GM19452 (cell line): ENCODE data around the gene OR2A2.
A peak's percentile ranks its signal among the peaks of the same experiment; 100 is the strongest.
"Not testable (repeated sequence)": the region's sequence is repeated elsewhere in the genome, so short reads cannot be mapped to it uniquely, and the experiment has no call there.

ENCODE experiments used
- ATAC-seq: cut with Tn5 transposase; IDR thresholded peaks from one replicate; pipeline ENCODE4 v1.9.1; 2021; ENCODE audit not compliant: unreplicated experiment

The OR2A2 gene

GRCh38 chr7:144109283-144109682 lies at the start of gene OR2A2:
TSS of gene OR2A2 (plus strand) at chr7:144109583. CDS start at chr7:144109583, 0 bp downstream.
- ATAC-seq, result no peak

DNA sequence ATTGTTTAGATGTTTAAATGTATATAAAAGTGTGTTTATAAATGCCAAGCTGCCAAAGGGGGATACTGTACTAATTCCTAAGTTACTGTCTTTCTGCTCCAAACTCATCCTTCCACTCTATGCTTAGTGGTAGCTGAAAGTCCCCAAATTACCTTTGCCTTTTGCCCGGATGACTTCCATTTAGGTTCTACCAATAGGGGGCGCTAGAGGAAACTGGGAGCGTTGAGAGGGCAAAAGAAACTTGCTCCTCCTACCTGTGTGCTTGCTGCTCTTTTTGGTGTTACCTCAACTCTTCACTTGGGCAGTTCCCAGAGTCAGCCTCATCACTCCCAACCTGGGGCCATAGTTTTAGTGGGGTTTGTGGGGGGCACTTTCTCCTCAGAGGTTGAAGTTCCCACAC lies 45.7 kb upstream of the OR2A2 start:
- no peak for ATAC-seq

- no peak for ATAC-seq
These were observed 39.9 kb upstream of the OR2A2 start, which contains the start of gene OR2A25 for GRCh38 chr7:144069511-144069910. TSS of gene OR2A25 (plus strand) at chr7:144069811. CDS start at chr7:144074220, 4,409 bp downstream.

GRCh38 chr7:144069953-144070352 lies 39.4 kb upstream of the OR2A2 start:
- no peak for ATAC-seq

- no peak for ATAC-seq
These were observed 35.0 kb upstream of the OR2A2 start for GRCh38 chr7:144074374-144074773.

- ATAC-seq, result no peak
These were observed 23.4 kb upstream of the OR2A2 start, which contains the start of gene OR2A12 for GRCh38 chr7:144085978-144086377. TSS of gene OR2A12 (plus strand) at chr7:144086278. CDS start at chr7:144095108, 8,830 bp downstream.

- no peak for ATAC-seq
These were observed 22.7 kb upstream of the OR2A2 start for GRCh38 chr7:144086730-144087129.

DNA sequence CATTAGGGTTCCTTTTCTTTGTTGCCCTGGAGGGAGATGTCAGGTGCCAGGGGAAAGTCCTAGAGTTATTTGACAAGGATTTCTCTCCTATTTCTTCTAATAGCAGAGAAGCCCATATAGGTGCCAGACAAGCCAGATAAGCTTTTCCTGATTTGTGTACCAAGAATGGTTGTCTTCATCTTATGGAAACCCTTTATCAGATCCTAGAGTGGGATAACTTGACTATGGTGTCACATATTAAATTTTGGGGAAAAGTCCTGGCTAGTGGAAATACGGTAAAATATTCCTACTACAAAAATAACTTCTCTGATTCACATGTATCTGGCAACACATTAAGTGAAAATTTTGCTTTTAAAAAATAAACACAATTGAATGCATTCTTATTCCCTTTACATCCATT lies 22.2 kb upstream of the OR2A2 start:
- ATAC-seq, result no peak

- ATAC-seq, result no peak
These were observed 18.7 kb upstream of the OR2A2 start for GRCh38 chr7:144090667-144091066.

- ATAC-seq, result no peak
These were observed 10.6 kb upstream of the OR2A2 start for GRCh38 chr7:144098776-144099175.

DNA sequence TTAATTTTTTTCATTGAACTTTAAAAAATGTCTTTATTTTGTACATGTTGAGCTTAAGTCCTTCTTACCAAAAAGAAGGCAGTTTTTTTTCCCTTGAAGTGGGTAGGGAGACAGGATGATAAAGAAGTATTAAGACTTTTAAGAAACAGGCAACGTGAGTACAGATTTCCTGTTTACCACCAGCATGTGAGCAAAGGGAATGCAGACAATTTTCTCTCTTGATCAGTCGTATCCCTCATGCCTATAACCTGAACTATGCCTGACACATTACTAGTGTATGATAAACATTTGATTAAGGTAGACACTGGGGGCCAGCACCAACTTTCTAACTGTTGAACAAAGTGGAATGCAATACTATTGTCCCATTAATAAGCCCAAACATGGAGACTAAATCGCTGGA lies 8.8 kb upstream of the OR2A2 start:
- ATAC-seq, result no peak

GRCh38 chr7:144102041-144102440 lies 7.3 kb upstream of the OR2A2 start:
- ATAC-seq, result no peak

DNA sequence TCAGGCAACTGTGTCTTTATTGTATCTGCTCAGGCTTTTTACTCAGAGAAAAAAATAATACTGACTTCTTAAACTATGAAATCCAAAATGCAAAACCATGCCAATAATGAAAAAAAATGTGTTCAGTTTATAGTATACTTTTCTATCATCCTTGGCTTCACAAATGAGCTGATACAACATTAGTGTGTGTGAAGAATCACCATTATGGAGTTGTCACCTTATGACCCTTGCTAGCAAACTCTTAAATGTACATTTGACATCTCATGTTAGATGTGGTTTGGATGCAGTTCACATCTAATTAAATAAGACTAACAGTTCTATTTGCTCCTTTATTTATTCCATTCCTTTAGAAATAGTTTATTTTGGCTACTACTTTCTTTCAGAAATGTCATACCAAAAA lies 4.2 kb upstream of the OR2A2 start:
- ATAC-seq, result no peak

DNA sequence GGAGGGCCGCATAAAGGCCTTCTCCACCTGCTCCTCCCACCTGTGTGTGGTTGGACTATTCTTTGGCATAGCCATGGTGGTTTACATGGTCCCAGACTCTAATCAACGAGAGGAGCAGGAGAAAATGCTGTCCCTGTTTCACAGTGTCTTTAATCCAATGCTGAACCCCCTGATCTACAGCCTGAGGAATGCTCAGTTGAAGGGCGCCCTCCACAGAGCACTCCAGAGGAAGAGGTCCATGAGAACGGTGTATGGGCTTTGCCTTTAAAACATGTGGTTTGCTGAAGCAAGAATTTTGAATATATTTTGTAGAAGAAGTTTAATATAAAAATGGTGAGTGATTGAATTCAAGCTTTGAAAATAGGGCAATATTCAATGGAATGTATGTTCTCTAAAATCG lies 889 bp downstream of the OR2A2 start:
- no peak for ATAC-seq

DNA sequence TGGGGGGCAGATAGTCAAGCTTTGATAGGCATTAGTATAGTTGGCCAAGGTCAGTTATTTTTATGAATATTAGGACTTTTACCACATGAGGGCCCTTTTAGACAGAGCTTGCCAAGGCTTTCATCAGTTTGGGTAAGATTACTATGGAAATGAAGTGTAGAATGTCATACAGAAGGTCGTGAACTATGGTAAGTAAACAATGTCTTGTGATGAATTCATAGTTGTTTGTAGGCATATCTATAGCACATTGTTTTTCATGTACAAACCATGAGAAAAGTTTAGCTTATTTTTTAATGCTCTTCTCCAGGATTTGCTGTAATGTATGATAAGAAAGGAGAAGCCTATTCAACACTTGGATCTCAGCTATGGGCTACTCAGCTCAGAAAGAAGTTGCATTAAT lies 4.3 kb downstream of the OR2A2 start:
- no peak for ATAC-seq

DNA sequence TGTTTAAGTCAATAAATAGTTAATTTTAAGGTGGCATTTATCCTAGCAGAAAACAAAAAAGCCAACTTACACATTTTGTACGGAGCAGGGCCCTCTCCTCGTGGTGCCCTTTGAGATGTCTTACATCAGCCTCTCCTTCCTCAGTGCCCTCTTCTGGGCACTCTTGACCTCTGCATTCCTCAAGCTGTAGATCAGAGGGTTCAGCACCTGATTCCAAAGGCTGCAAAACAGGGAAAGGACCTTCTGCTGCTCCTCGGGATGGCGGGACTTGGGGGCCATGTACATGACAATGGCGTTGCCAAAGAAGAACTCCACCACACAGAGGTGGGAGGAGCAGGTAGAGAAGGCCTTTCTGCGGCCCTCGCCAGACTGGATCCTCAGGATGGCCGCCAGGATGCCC lies 9.0 kb downstream of the OR2A2 start:
- no peak for ATAC-seq

GRCh38 chr7:144122876-144123275 lies 13.5 kb downstream of the OR2A2 start, which contains the start of gene OR2A14:
TSS of gene OR2A14 (plus strand) at chr7:144123176. CDS start at chr7:144129113, 5,937 bp downstream.
- no peak for ATAC-seq

DNA sequence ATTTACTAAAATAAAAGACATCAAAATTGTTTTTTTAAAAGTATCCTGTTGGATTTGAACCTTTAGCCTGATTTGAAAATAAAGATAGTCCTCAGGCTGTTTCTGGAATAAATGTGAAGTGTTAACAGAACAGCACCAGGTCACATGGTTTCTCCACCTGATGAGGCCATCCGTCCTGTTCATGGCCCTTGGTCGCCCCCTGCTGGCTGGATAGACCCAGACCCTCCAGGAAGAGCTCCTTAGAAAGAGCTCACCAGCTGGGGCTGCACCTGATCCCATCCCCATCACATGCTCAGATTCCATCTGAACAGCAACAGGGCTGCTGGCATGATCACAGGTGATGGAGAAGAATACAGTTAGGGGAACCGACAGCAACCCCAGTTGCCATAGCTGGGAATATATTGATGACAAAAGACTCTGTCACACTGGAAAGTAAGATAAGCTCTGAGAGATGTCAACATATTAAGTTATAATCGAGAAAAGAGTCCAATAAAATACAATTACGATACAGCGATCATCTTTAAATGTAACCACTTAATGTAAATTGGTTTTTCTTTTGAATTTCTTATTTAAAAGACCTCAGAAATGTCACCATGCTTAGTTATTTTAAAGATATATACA lies 18.4 kb downstream of the OR2A2 start:
- peak; percentile 99 for ATAC-seq

GRCh38 chr7:144129601-144130000 lies 20.2 kb downstream of the OR2A2 start:
- not testable (repeated sequence) for ATAC-seq

DNA sequence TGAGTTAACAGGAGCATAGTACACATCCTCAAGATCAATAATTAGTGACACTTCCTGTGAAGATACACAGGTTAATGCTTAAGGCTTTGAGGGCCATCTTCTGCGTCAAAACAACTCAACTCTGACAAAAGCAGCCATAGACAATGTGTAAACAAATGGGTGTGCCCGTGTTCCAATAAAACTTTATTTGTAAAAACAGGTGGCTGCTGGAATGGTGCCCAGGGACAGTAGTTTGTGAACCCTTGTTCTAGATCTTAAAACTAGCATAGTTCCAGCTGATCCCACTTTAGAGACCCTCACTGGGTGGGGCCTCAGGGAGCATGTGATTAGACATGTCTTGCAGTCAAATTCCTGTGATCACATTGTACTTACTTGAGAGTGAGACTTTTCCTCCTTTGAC lies 21.3 kb downstream of the OR2A2 start:
- no peak for ATAC-seq

DNA sequence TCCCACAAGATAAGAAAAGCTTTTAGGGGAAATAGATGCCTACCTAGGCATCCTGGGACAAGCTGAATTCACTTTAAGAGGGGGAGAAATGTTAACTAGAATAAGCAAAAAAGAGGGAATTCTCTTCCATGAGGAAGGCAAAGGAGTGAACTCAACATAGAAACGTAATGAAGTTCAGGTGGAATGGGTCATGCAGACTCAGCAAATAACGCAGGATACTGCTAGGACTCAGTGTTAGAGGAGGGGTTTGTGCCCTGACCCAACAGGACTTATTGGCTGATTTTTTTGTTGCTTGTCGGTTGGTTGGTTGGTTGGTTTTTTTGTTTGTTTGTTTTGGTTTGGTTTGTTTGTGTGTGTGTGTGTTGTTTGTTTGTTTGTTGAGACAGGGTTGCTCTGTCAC lies 22.9 kb downstream of the OR2A2 start:
- no peak for ATAC-seq

DNA sequence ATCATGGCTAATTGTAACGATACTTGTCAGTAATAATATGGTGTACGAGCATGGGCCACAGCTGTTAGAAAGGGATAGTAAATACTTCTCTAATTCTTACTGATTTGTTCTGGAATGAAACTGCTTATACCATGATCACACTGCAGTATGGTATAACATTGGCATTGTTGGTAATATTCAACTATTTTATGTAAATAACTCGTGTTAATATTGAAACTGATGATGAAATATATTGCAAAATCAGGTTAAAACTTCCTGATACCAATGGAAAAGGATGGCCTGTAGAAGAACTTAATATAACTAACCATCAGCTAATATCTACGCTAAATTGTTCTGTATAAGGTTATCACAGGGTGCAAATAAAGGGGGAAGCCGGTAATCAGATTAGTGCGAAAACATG lies 23.9 kb downstream of the OR2A2 start:
- no peak for ATAC-seq

- ATAC-seq, result no peak
These were observed 24.7 kb downstream of the OR2A2 start for GRCh38 chr7:144134116-144134515.
